PC-3 (cell line): Measurements from ENCODE around the gene ATP8A2. TPM values are rescaled to one million over a fixed set of nuclear protein-coding genes. Genes with fewer than 3 reads are reported as not detected.

Source experiments
- ATAC-seq: fragments of 200-7000 bp; cut with Tn5 transposase; 2 replicates; pipeline ENCODE4 v1.9.1; 2020; ENCODE audit warnings: mild to moderate bottlenecking, moderate library complexity
- BruUV-seq: library from RNA; stranded (reverse); fragments of 400-500 nt; replicated peaks from 2 replicates; lab custom pipeline; 2021; lab: Mats Ljungman, UMichigan
- CTCF ChIA-PET: fragments of 300-600 bp; sonication (Branson Sonifier 250); formaldehyde crosslinking; loops from one replicate; lab custom pipeline; 2022; ENCODE audit warnings: antibody characterized with exemption; lab: Charles Lee
- POLR2A ChIA-PET: fragments of 300-600 bp; sonication (Branson Sonifier 250); formaldehyde crosslinking; loops from one replicate; lab custom pipeline; 2022; ENCODE audit warnings: antibody characterized with exemption; ENCODE audit not compliant: unreplicated experiment; lab: Charles Lee
- DNase-seq: peaks from one replicate; pipeline ENCODE4 v3.0.0-alpha.2; 2015
- H2AFZ ChIP-seq: fragments of 300-600 bp; sonication (generic); 2 replicates; pipeline ENCODE4 v1.6.0; 2016; ENCODE audit warnings: antibody characterized with exemption, low read length
- H3F3A ChIP-seq: fragments of 300-600 bp; sonication (generic); one replicate; pipeline ENCODE4 v1.6.0; 2017; ENCODE audit warnings: antibody characterized with exemption, low read length, control low read depth, mild to moderate bottlenecking; ENCODE audit not compliant: unreplicated experiment
- H3K27ac ChIP-seq: fragments of 300-600 bp; sonication (generic); 2 replicates; pipeline ENCODE4 v1.5.1; 2016; ENCODE audit warnings: mild to moderate bottlenecking, low read length
- H3K27me3 ChIP-seq: fragments of 300-600 bp; sonication (generic); 2 replicates; pipeline ENCODE4 v1.6.1; 2016; ENCODE audit warnings: low read length, mixed read lengths
- H3K36me3 ChIP-seq: fragments of 300-600 bp; sonication (generic); 2 replicates; pipeline ENCODE4 v1.6.1; 2016; ENCODE audit warnings: low read depth, mixed run types, low read length, mixed read lengths
- H3K4me1 ChIP-seq: fragments of 300-600 bp; sonication (generic); 2 replicates; pipeline ENCODE4 v1.5.1; 2016; ENCODE audit warnings: low read length; ENCODE audit not compliant: insufficient read depth
- H3K4me2 ChIP-seq: fragments of 300-600 bp; sonication (generic); 2 replicates; pipeline ENCODE4 v1.6.0; 2016; ENCODE audit warnings: low read length
- H3K4me3 ChIP-seq: fragments of 300-600 bp; sonication (generic); 2 replicates; pipeline ENCODE4 v1.5.1; 2016; ENCODE audit warnings: mild to moderate bottlenecking, low read length, mixed read lengths
- H3K79me2 ChIP-seq: fragments of 300-600 bp; sonication (generic); 2 replicates; pipeline ENCODE4 v1.6.1; 2017; ENCODE audit warnings: low read length, mixed read lengths
- H3K9ac ChIP-seq: fragments of 300-600 bp; sonication (generic); 2 replicates; pipeline ENCODE4 v1.6.0; 2016; ENCODE audit warnings: mild to moderate bottlenecking, low read length
- H3K9me2 ChIP-seq: fragments of 300-600 bp; sonication (generic); replicated peaks from 2 replicates; pipeline ENCODE4 v1.6.1; 2016; ENCODE audit warnings: mixed run types, low read length, mixed read lengths
- H3K9me3 ChIP-seq: fragments of 300-600 bp; sonication (generic); 2 replicates; pipeline ENCODE4 v1.6.1; 2016; ENCODE audit warnings: low read length, mixed read lengths
- H4K20me1 ChIP-seq: fragments of 300-600 bp; sonication (generic); 2 replicates; pipeline ENCODE4 v1.6.1; 2016; ENCODE audit warnings: low read length, mixed read lengths
- EZH2 ChIP-seq: fragments of 300-600 bp; sonication (generic); IDR thresholded peaks from one replicate; pipeline ENCODE4 v1.6.1; 2017; ENCODE audit warnings: antibody characterized with exemption, mild to moderate bottlenecking, low read length; ENCODE audit not compliant: unreplicated experiment
- EZH2phosphoT487 ChIP-seq: fragments of 300-600 bp; sonication (generic); IDR thresholded peaks from 2 replicates; pipeline ENCODE4 v1.6.1; 2018; ENCODE audit warnings: mild to moderate bottlenecking, antibody characterized with exemption, low read length, borderline replicate concordance
- intact Hi-C: fragments of 100-400 bp; cut with micrococcal nuclease; formaldehyde crosslinking; loops from 2 replicates; pipeline ENCODE4 v1.9.0; 2023
- total RNA-seq: library from RNA; depleted of rRNA; stranded (reverse); fragments of >200 nt; gene quantifications from 2 replicates; pipeline ENCODE4 v1.2.3, GENCODE V29; 2014
- TF ChIP-seq, protein P1 (sequence below): fragments of 300-600 bp; sonication (generic); conservative IDR thresholded peaks from 2 replicates; pipeline ENCODE4 v1.5.1; 2017; ENCODE audit warnings: antibody characterized with exemption, low read depth, mild to moderate bottlenecking, low read length

Gene ATP8A2
- total RNA-seq, 1 experiment from 2014 or later: 0.04 TPM

DNA sequence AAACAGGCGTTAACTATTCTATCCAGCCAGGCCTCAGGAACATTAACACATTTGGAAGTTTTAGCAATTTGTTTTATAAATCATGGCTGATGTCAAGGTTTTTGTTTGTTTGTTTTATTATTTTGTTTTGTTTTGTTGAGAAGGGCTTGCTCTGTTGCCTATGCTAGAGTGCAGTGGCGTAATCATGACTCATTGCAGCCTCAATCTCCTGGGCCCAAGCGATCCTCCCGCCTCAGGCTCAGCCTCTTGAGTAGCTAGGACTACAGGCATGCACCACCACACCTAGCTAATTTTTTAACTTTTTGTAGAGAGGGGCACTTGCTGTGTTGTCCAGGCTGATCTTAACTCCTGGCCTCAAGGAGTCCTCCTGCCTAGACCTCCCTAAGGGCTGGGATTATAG lies 42.1 kb upstream of the ATP8A2 start:
- no peaks in the 10 kb centered on the region for H3K27me3 ChIP-seq
- no TSS peak for BruUV-seq
- H3K9ac ChIP-seq: no peak overlapping the region
- H4K20me1 ChIP-seq: no peaks in the 10 kb centered on the region
- TF ChIP-seq, protein P1, sequence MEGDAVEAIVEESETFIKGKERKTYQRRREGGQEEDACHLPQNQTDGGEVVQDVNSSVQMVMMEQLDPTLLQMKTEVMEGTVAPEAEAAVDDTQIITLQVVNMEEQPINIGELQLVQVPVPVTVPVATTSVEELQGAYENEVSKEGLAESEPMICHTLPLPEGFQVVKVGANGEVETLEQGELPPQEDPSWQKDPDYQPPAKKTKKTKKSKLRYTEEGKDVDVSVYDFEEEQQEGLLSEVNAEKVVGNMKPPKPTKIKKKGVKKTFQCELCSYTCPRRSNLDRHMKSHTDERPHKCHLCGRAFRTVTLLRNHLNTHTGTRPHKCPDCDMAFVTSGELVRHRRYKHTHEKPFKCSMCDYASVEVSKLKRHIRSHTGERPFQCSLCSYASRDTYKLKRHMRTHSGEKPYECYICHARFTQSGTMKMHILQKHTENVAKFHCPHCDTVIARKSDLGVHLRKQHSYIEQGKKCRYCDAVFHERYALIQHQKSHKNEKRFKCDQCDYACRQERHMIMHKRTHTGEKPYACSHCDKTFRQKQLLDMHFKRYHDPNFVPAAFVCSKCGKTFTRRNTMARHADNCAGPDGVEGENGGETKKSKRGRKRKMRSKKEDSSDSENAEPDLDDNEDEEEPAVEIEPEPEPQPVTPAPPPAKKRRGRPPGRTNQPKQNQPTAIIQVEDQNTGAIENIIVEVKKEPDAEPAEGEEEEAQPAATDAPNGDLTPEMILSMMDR: no peak
- TF ChIP-seq EZH2 (no peak), EZH2phosphoT487 (no peak)
- ChIA-PET POLR2A (no interaction called here), CTCF (no interaction called here)
- intact Hi-C loops: no loop called here
- H3K36me3 ChIP-seq: peaks cover 67% of the 10 kb centered on the region
- H3K9me2 ChIP-seq: no peaks in the 10 kb centered on the region
- H3K4me3 ChIP-seq: no peak overlapping the region
- H3F3A ChIP-seq: no peaks in the 10 kb centered on the region
- no peaks in the 10 kb centered on the region for H3K9me3 ChIP-seq
- no peaks in the 10 kb centered on the region for H3K79me2 ChIP-seq
- DNase-seq: peak; percentile 24
- peak; percentile 31; the same call in 1 of the 2 replicates for ATAC-seq
- H3K27ac ChIP-seq: no peak overlapping the region
- H2AFZ ChIP-seq: no peak overlapping the region
- H3K4me1 ChIP-seq: no peaks in the 10 kb centered on the region
- no peak overlapping the region for H3K4me2 ChIP-seq

DNA sequence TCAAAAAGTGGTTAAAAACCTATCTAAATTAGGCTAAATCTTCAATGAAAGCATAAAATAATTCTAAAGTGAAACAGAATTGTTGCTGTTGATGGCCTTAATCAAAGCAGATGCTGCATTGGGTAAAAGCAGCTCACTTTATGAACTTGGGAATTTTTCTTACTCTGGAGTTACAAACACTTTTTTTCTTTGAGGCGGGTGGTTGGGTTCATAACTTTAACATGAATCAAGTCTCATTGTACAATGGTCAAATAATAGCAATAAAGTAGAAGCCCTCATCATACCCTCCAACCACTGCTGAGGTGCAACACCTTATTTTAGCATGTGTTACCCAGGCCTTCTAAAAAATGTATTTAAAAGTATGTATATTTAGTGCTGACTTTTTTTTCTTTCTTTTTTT lies 41.2 kb upstream of the ATP8A2 start:
- TF ChIP-seq EZH2phosphoT487: no peak
- TF ChIP-seq EZH2: no peak
- Histone ChIP-seq H2AFZ (no peak overlapping the region), H3K9ac (no peak overlapping the region), H3F3A (no peaks in the 10 kb centered on the region), H3K27ac (no peak overlapping the region), H3K4me2 (no peak overlapping the region), H3K79me2 (no peaks in the 10 kb centered on the region), H3K4me1 (no peaks in the 10 kb centered on the region), H3K4me3 (no peak overlapping the region), H3K9me2 (no peaks in the 10 kb centered on the region), H3K36me3 (peaks cover 61% of the 10 kb centered on the region), H3K27me3 (no peaks in the 10 kb centered on the region), H3K9me3 (no peaks in the 10 kb centered on the region), H4K20me1 (no peaks in the 10 kb centered on the region)
- no peak for ATAC-seq
- no TSS peak for BruUV-seq
- intact Hi-C loops: no loop called here
- DNase-seq: peak; percentile 8
- ChIA-PET CTCF (no interaction called here), POLR2A (no interaction called here)

DNA sequence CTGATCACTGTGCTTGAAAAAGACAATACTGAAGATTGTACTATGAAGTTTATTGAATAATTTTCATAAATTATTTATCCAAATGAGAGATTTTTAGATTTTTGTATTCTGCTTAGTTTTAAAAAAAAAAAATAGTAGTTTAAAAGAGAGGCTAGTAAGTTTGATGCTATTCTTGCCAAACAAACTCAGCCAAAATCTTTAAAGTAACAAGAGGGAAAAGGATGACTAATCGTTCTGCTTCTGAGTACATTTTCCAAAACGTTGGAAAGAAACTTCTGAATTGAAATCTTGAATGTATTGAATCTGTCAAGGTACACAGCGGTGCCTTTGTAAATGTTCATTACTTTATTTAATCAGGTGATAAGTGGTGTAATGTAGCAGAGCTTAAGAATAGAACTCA lies 35.9 kb upstream of the ATP8A2 start:
- no peak overlapping the region for H3K27ac ChIP-seq
- intact Hi-C loops: no loop called here
- no peaks in the 10 kb centered on the region for H3K79me2 ChIP-seq
- ATAC-seq: no peak
- H3K9me2 ChIP-seq: no peaks in the 10 kb centered on the region
- H3F3A ChIP-seq: no peaks in the 10 kb centered on the region
- no peak for DNase-seq
- ChIA-PET POLR2A (no interaction called here), CTCF (no interaction called here)
- no peak overlapping the region for H2AFZ ChIP-seq
- H4K20me1 ChIP-seq: no peaks in the 10 kb centered on the region
- no peaks in the 10 kb centered on the region for H3K4me1 ChIP-seq
- H3K4me2 ChIP-seq: no peak overlapping the region
- H3K9me3 ChIP-seq: no peaks in the 10 kb centered on the region
- peaks cover 57% of the 10 kb centered on the region for H3K36me3 ChIP-seq
- H3K9ac ChIP-seq: no peak overlapping the region
- H3K27me3 ChIP-seq: no peaks in the 10 kb centered on the region
- no TSS peak for BruUV-seq
- no peak overlapping the region for H3K4me3 ChIP-seq
- TF ChIP-seq EZH2phosphoT487 (no peak), EZH2 (no peak)
- TF ChIP-seq, protein P1: no peak
